Trophoblast cell (in vitro differentiated cells and primary cell): ENCODE data around the gene UBE3A.

Experiments
- DNase-seq, 2 donors: peaks; one replicate each; pipeline ENCODE4 v3.0.0-alpha.2; 2016
- H2AFZ ChIP-seq: 2 replicates; pipeline ENCODE4 v1.6.1; 2013; ENCODE audit warnings: low read length, moderate library complexity, mild to moderate bottlenecking; ENCODE audit not compliant: insufficient read depth, poor library complexity
- H2AK5ac ChIP-seq: 2 replicates; pipeline ENCODE4 v1.6.1; 2013; ENCODE audit warnings: mild to moderate bottlenecking, low read length
- H2BK120ac ChIP-seq: 2 replicates; pipeline ENCODE4 v1.6.1; 2013; ENCODE audit warnings: low read length, mild to moderate bottlenecking, moderate library complexity; ENCODE audit not compliant: insufficient read depth, poor library complexity
- H2BK12ac ChIP-seq: 2 replicates; pipeline ENCODE4 v1.6.1; 2013; ENCODE audit warnings: mild to moderate bottlenecking, low read length, moderate library complexity
- H2BK5ac ChIP-seq: 2 replicates; pipeline ENCODE4 v1.6.1; 2013; ENCODE audit warnings: low read length, low read depth, moderate library complexity, mild to moderate bottlenecking; ENCODE audit not compliant: poor library complexity
- H3K14ac ChIP-seq: 2 replicates; pipeline ENCODE4 v1.6.1; 2013; ENCODE audit warnings: mild to moderate bottlenecking, low read length
- H3K18ac ChIP-seq: 2 replicates; pipeline ENCODE4 v1.6.1; 2013; ENCODE audit warnings: mild to moderate bottlenecking, low read length
- H3K23ac ChIP-seq: 2 replicates; pipeline ENCODE4 v1.6.1; 2013; ENCODE audit warnings: low read length
- H3K27ac ChIP-seq: 2 replicates; pipeline ENCODE4 v1.5.1; 2013; ENCODE audit warnings: low read depth, mild to moderate bottlenecking, inconsistent platforms, low read length, moderate library complexity
- H3K27me3 ChIP-seq: 2 replicates; pipeline ENCODE4 v1.6.1; 2013; ENCODE audit warnings: inconsistent platforms, mild to moderate bottlenecking, low read length, moderate library complexity; ENCODE audit not compliant: insufficient read depth
- H3K36me3 ChIP-seq, 2 experiments: 1 replicate in 1 of 2; 2 replicates in 1 of 2; pipeline ENCODE4 v1.6.1; 2013; ENCODE audit warnings: low read length in 2 of 2, mild to moderate bottlenecking in 2 of 2, moderate library complexity in 1 of 2; ENCODE audit not compliant: insufficient read depth in 2 of 2, control insufficient read depth in 1 of 2
- H3K4ac ChIP-seq: 2 replicates; pipeline ENCODE4 v1.6.1; 2013; ENCODE audit warnings: low read depth, mild to moderate bottlenecking, low read length, moderate library complexity
- H3K4me1 ChIP-seq, 2 experiments: 1 replicate in 1 of 2; 2 replicates in 1 of 2; pipeline ENCODE4 v1.6.1; 2013; ENCODE audit warnings: low read length in 2 of 2, mild to moderate bottlenecking in 2 of 2, moderate library complexity in 1 of 2; ENCODE audit not compliant: insufficient read depth in 2 of 2, control insufficient read depth in 1 of 2
- H3K4me2 ChIP-seq: 2 replicates; pipeline ENCODE4 v1.6.1; 2013; ENCODE audit warnings: inconsistent platforms, mild to moderate bottlenecking, low read length, moderate library complexity
- H3K4me3 ChIP-seq: 2 replicates; pipeline ENCODE4 v1.5.1; 2013; ENCODE audit warnings: mild to moderate bottlenecking, low read depth, low read length, inconsistent platforms
- H3K79me1 ChIP-seq: one replicate; pipeline ENCODE4 v1.6.1; 2013; ENCODE audit warnings: low read length
- H3K79me2 ChIP-seq: 2 replicates; pipeline ENCODE4 v1.6.1; 2013; ENCODE audit warnings: low read length, mild to moderate bottlenecking; ENCODE audit not compliant: control insufficient read depth, insufficient read depth, poor library complexity
- H3K9ac ChIP-seq: 2 replicates; pipeline ENCODE4 v1.6.1; 2013; ENCODE audit warnings: mild to moderate bottlenecking, low read length
- H3K9me3 ChIP-seq: 2 replicates; pipeline ENCODE4 v1.6.1; 2013; ENCODE audit warnings: low read depth, mild to moderate bottlenecking, control low read depth, inconsistent platforms, low read length; ENCODE audit not compliant: insufficient read depth
- H4K12ac ChIP-seq: 2 replicates; pipeline ENCODE4 v1.6.1; 2013; ENCODE audit warnings: low read depth, mild to moderate bottlenecking, low read length, moderate library complexity
- H4K8ac ChIP-seq: 2 replicates; pipeline ENCODE4 v1.6.1; 2013; ENCODE audit warnings: low read depth, mild to moderate bottlenecking, low read length, moderate library complexity
- H4K91ac ChIP-seq: one replicate; pipeline ENCODE4 v1.6.1; 2013; ENCODE audit warnings: low read depth, mild to moderate bottlenecking, low read length, moderate library complexity
- WGBS: extraction: QIAGEN DNeasy Blood & Tissue Kit; methylation state at CpG from one replicate; pipeline ENCODE4 v1.1.7; 2013; ENCODE audit warnings: missing lambda C conversion rate; ENCODE audit not compliant: insufficient read length, insufficient coverage; ENCODE audit errors: extremely low coverage; 5-methylcytosine and 5-hydroxymethylcytosine counted together

The UBE3A gene

DNA sequence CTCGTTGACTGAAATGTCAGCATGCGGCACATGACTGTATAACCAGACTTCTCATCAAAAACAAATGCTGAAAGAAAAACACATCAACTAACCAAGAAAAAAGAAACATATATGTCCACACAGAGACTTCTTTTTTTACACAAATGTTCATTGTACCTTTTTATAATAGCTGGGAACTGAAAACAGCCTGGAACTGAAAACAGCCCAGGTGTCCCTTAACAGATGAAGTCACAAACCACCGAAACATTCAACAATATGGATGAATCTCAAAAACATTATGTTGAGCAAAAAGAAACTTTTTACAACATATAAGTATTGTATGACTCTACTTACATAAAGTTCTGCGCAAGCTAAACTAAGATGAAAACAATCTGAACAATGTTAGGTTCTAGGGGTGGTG lies 20.6 kb downstream of the UBE3A start:
- no peaks in the 10 kb centered on the region for H3K27me3 ChIP-seq
- H4K91ac ChIP-seq = no peak overlapping the region
- H3K36me3 ChIP-seq = no peaks in the 10 kb centered on the region
- no peaks in the 10 kb centered on the region for H3K79me2 ChIP-seq
- H2BK5ac ChIP-seq = no peak overlapping the region
- DNase-seq = no peak
- H3K14ac ChIP-seq = no peak overlapping the region
- H2AK5ac ChIP-seq = no peak overlapping the region
- no peak overlapping the region for H2BK120ac ChIP-seq
- no peaks in the 10 kb centered on the region for H3K9me3 ChIP-seq
- H3K4me1 ChIP-seq = peaks cover 0 to 5% of the 10 kb centered on the region in 2 experiments
- H3K79me1 ChIP-seq = no peaks in the 10 kb centered on the region
- H3K23ac ChIP-seq = no peak overlapping the region
- no peak overlapping the region for H3K27ac ChIP-seq
- no peak overlapping the region for H3K18ac ChIP-seq
- H3K4me3 ChIP-seq = no peak overlapping the region
- no peak overlapping the region for H2AFZ ChIP-seq
- H3K4me2 ChIP-seq = no peak overlapping the region
- H3K9ac ChIP-seq = no peak overlapping the region
- WGBS = no CpG with 5 or more reads among the region's 4 CpGs
- H3K4ac ChIP-seq = no peak overlapping the region
- H4K8ac ChIP-seq = no peak overlapping the region
- H2BK12ac ChIP-seq = no peak overlapping the region
- H4K12ac ChIP-seq = no peak overlapping the region

DNA sequence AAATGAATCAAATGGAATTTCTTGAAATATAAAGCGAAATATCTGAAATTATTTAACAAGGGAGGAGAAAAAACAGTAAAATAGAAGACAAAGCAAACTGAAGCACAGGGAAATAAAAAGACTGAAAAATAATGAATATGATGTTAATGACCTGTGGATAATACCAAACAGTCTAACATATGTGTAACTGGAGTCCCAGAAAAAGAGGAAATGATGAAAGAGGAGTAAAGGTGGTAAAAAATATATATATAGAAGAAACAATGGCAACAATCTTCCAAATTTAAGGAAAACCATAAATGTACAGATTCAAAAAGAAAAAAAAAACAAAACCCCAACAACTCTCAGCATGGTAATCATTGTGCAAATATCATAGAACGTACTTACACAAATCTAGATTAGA lies 21.2 kb downstream of the UBE3A start:
- Histone ChIP-seq H2BK5ac (no peak overlapping the region), H3K9me3 (no peaks in the 10 kb centered on the region), H3K4ac (no peak overlapping the region), H2AFZ (no peak overlapping the region), H4K8ac (no peak overlapping the region), H4K91ac (no peak overlapping the region), H2BK12ac (no peak overlapping the region), H3K18ac (no peak overlapping the region), H2BK120ac (no peak overlapping the region), H3K4me1 (peaks cover 0 to 5% of the 10 kb centered on the region in 2 experiments), H3K23ac (no peak overlapping the region), H2AK5ac (no peak overlapping the region), H3K4me3 (no peak overlapping the region), H3K79me1 (no peaks in the 10 kb centered on the region), H3K36me3 (no peaks in the 10 kb centered on the region), H3K4me2 (no peak overlapping the region), H4K12ac (no peak overlapping the region), H3K27me3 (no peaks in the 10 kb centered on the region), H3K9ac (no peak overlapping the region), H3K79me2 (no peaks in the 10 kb centered on the region), H3K14ac (no peak overlapping the region), H3K27ac (no peak overlapping the region)
- no peak for DNase-seq
- no CpG with 5 or more reads among the region's 2 CpGs for WGBS

DNA sequence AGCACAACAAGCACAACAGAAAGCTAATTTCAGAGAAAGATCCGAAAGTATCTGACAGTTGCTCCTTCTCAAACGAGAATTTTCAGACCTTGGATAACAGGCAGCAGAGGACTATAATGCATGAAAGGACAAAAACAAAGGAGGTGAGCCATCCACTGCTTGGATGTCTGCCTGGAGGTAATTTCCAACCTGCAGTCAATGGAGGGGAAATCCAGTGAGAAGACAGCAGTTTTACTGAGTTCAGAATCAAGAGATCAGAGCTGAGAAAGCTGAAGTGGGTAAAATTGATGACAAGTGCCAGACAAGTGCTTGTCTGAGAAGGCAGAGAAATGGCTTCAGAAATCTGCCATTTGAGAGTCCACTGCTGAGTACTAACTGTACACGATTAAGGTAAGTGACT lies 22.1 kb downstream of the UBE3A start:
- no peak overlapping the region for H4K91ac ChIP-seq
- no peak overlapping the region for H2BK12ac ChIP-seq
- no peak overlapping the region for H2BK5ac ChIP-seq
- no peak overlapping the region for H3K27ac ChIP-seq
- no peaks in the 10 kb centered on the region for H3K27me3 ChIP-seq
- H3K14ac ChIP-seq = no peak overlapping the region
- no CpG with 5 or more reads among the region's 3 CpGs for WGBS
- no peaks in the 10 kb centered on the region for H3K36me3 ChIP-seq
- H3K4me2 ChIP-seq = no peak overlapping the region
- H3K23ac ChIP-seq = no peak overlapping the region
- H3K79me1 ChIP-seq = no peaks in the 10 kb centered on the region
- H3K79me2 ChIP-seq = no peaks in the 10 kb centered on the region
- no peak overlapping the region for H2BK120ac ChIP-seq
- no peak overlapping the region for H3K9ac ChIP-seq
- H3K4me3 ChIP-seq = no peak overlapping the region
- no peaks in the 10 kb centered on the region for H3K9me3 ChIP-seq
- H3K4me1 ChIP-seq = peaks cover 0 to 5% of the 10 kb centered on the region in 2 experiments
- peak overlapping the region; percentile 12 for H3K4ac ChIP-seq
- no peak overlapping the region for H3K18ac ChIP-seq
- no peak for DNase-seq
- H4K8ac ChIP-seq = no peak overlapping the region
- no peak overlapping the region for H4K12ac ChIP-seq
- H2AFZ ChIP-seq = no peak overlapping the region
- H2AK5ac ChIP-seq = no peak overlapping the region

DNA sequence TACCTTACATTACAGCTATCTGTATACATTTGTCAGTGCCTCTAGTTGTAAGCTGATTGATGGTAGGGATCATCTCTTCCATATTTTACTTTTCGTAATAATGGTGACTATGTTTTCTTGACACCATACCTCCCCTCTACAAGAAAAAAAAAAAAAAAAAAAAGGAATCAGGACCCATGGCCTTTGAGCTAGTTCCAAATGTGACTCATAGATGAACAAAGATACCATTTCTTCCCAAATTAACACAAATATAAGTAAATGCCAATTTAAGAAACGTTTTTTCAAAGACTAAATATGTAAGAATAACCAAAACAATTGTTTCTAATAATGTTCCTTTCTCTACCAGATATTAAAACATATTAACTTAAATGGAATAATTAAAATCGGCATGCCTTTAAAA lies 23.1 kb downstream of the UBE3A start:
- Histone ChIP-seq H3K14ac (no peak overlapping the region), H4K91ac (no peak overlapping the region), H4K8ac (no peak overlapping the region), H3K9me3 (no peaks in the 10 kb centered on the region), H2BK120ac (no peak overlapping the region), H3K79me2 (no peaks in the 10 kb centered on the region), H2AFZ (no peak overlapping the region), H3K79me1 (no peaks in the 10 kb centered on the region), H2BK12ac (no peak overlapping the region), H2BK5ac (no peak overlapping the region), H2AK5ac (no peak overlapping the region), H3K4me3 (no peak overlapping the region), H3K4me1 (peaks cover 0 to 5% of the 10 kb centered on the region in 2 experiments), H4K12ac (no peak overlapping the region), H3K9ac (no peak overlapping the region), H3K4ac (no peak overlapping the region), H3K36me3 (no peaks in the 10 kb centered on the region), H3K4me2 (no peak overlapping the region), H3K27me3 (no peaks in the 10 kb centered on the region), H3K18ac (no peak overlapping the region), H3K23ac (no peak overlapping the region), H3K27ac (no peak overlapping the region)
- peak in 1 of 2 donors; percentile 25 for DNase-seq
- WGBS = no CpG with 5 or more reads among the region's 3 CpGs
